Heart right ventricle (tissue), 16 donors: ENCODE data around the gene OCA2. TPM values are rescaled to one million over a fixed set of nuclear protein-coding genes. Genes with fewer than 3 reads are reported as not detected.

ENCODE experiments used
- ATAC-seq, 8 donors: fragments of 200-7000 bp; cut with Tn5 transposase; one replicate each; pipeline ENCODE4 v1.9.1; 2020; ENCODE audit warnings: mild to moderate bottlenecking in 8 of 8, moderate library complexity in 8 of 8, moderate number of reproducible peaks in 1 of 8
- DNase-seq, 2 donors: peaks; one replicate each; pipeline ENCODE4 v3.0.0-alpha.2; 2020
- H3K27ac ChIP-seq, 10 donors: fragments of 200-600 bp; sonication (generic) in 2 of 10; one replicate each; pipeline versions ENCODE4 v1.5.0 to v1.8.0; 2020 to 2022; ENCODE audit warnings: mild to moderate bottlenecking in 3 of 10
- H3K27me3 ChIP-seq, 7 donors: fragments of 200-600 bp; one replicate each; pipeline ENCODE4 v1.8.0; 2021 to 2022; ENCODE audit warnings: mild to moderate bottlenecking in 2 of 7
- H3K36me3 ChIP-seq, 9 donors: fragments of 200-600 bp; sonication (generic) in 1 of 9; one replicate each; pipeline versions ENCODE4 v1.5.0 to v1.8.0; 2020 to 2022; ENCODE audit warnings: mild to moderate bottlenecking in 2 of 9
- H3K4me1 ChIP-seq, 9 donors: fragments of 200-600 bp; sonication (generic) in 1 of 9; one replicate each; pipeline versions ENCODE4 v1.5.0 to v1.8.0; 2020 to 2022; ENCODE audit warnings: mild to moderate bottlenecking in 4 of 9
- H3K4me3 ChIP-seq, 10 donors: fragments of 200-600 bp; sonication (generic) in 2 of 10; one replicate each; pipeline versions ENCODE4 v1.5.0 to v1.8.0; 2020 to 2022; ENCODE audit warnings: mild to moderate bottlenecking in 7 of 10, moderate library complexity in 2 of 10
- H3K9me3 ChIP-seq, 11 donors: fragments of 200-600 bp in 10 of 11; sonication (generic) in 2 of 11; one replicate each; pipeline versions ENCODE4 v1.5.0 to v1.8.0; 2013 to 2022; ENCODE audit warnings: mild to moderate bottlenecking in 2 of 11, control low read depth in 1 of 11, moderate library complexity in 1 of 11
- CTCF ChIP-seq, 9 donors: fragments of 200-600 bp; sonication (generic) in 2 of 9; IDR thresholded peaks; one replicate each; pipeline versions ENCODE4 v1.5.0 to v1.8.0; 2021 to 2022; ENCODE audit warnings: antibody characterized with exemption in 9 of 9, mild to moderate bottlenecking in 5 of 9, moderate library complexity in 1 of 9
- WGBS, 2 donors: extraction: QIAGEN DNeasy Blood & Tissue Kit; methylation state at CpG; one replicate each; pipeline ENCODE4 v1.1.7; 2013; ENCODE audit warnings: inconsistent platforms in 1 of 2; 5-methylcytosine and 5-hydroxymethylcytosine counted together
- intact Hi-C, 10 donors: fragments of 100-400 bp; cut with DNase I; formaldehyde crosslinking; loops; one replicate each; pipeline versions ENCODE4 v1.11.1 to v1.14.2; 2022
- polyA plus RNA-seq, 2 donors: library from polyadenylated mRNA; stranded (reverse); fragments of 200-250 nt; gene quantifications; one replicate each; pipeline ENCODE4 v1.2.3, GENCODE V29; 2013
- total RNA-seq, 10 donors: library from RNA; stranded (reverse); fragmentation: NEBNext Ultra II Directional in 3 of 10; extraction: Animal tissue kit (Norgen Biotek cat#: 25700) in 3 of 10; gene quantifications; one replicate each; pipeline versions ENCODE4 v1.2.1 to v1.2.4, GENCODE V29; 2021 to 2023
- donor health status: Arrhythmogenic right ventricular cardiomyopathy.
- donor health status: ischemic (EF 13 %, LVEDD 7.1; RV severe dilation, severe dysfunction).
- donor health status: healthy with polysubstance abuse.
- donor health status: DM: no; HTN: yes; CAD: no.
- donor health status: DM: no; HTN: no; CAD: no.
- donor health status: ischemic (EF 25% LVEDD 6.9; RV normal size, moderate dysfunction).
- donor health status: ischemic (EF 25% LVEDD 5.7; RV mildly dilated, moderate dysfunction).
- donor health status: healthy.
- donor health status: DM: yes; HTN: yes; CAD: no.
- donor health status: Ischemic cardiomyopathy.
- donor health status: ischemic (EF 35%, LVEDD 5.7; RV mildly dilated, moderate dysfunction).
- donor health status: nonischemic (EF 11% LVEDD 7.7; RV severe dilation, severe dysfunction).
- donor health status: DM: yes; HTN: yes; CAD: no.
- donor health status: PGD.
- donor health status: ischemic (EF 29% LVEDD 5.4; RV normal size, mild dysfunction).
- donor health status: nonischemic (EF 23%, LVEDD 6.1; RV moderate dilation, normal function).

Gene OCA2
- total and polyA plus RNA-seq, 12 donors, result 0.04 to 0.32 (median 0.17) TPM; not detected in 6

GRCh38 chr15:27855137-27855536 lies 244.0 kb downstream of the OCA2 start:
- no peak for DNase-seq
- no peak for TF ChIP-seq CTCF (IDR thresholded peaks at IDR 0.05)
- Histone ChIP-seq H3K4me3 (no peak overlapping the region), H3K9me3 (peaks cover 0 to 28% (median 0%) of the 10 kb centered on the region in 11 donors), H3K27me3 (no peaks in the 10 kb centered on the region), H3K27ac (no peak overlapping the region), H3K36me3 (no peaks in the 10 kb centered on the region), H3K4me1 (no peaks in the 10 kb centered on the region)
- 91 to 95% methylated on average over 4 of the region's 4 CpGs for WGBS, 2 donors
- intact Hi-C loops, result no loop called here
- no peak for ATAC-seq

- intact Hi-C loops, result no loop called here
- ATAC-seq, result no peak
- H3K36me3 ChIP-seq, result no peaks in the 10 kb centered on the region
Observed at GRCh38 chr15:27854601-27855000, 244.5 kb downstream of the OCA2 start.

GRCh38 chr15:27853624-27854455 lies 245.3 kb downstream of the OCA2 start:
- no peaks in the 10 kb centered on the region for H3K36me3 ChIP-seq
- no peak for DNase-seq
- intact Hi-C loops, result no loop called here
- no peaks in the 10 kb centered on the region for H3K27me3 ChIP-seq
- TF ChIP-seq CTCF (IDR thresholded peaks at IDR 0.05), result no peak
- H3K27ac ChIP-seq, result no peak overlapping the region
- ATAC-seq, result no peak
- no peaks in the 10 kb centered on the region for H3K4me1 ChIP-seq
- 89 to 91% methylated on average over 15 of the region's 15 CpGs for WGBS, 2 donors
- peaks cover 0 to 33% (median 0%) of the 10 kb centered on the region in 11 donors for H3K9me3 ChIP-seq
- no peak overlapping the region for H3K4me3 ChIP-seq

More at GRCh38 chr15:27854601-27855000, 244.5 kb downstream of the OCA2 start:
- Histone ChIP-seq H3K9me3 (peaks cover 0 to 32% (median 0%) of the 10 kb centered on the region in 11 donors), H3K4me1 (no peaks in the 10 kb centered on the region), H3K27me3 (no peaks in the 10 kb centered on the region), H3K27ac (no peak overlapping the region), H3K4me3 (no peak overlapping the region)
- no peak for DNase-seq
- TF ChIP-seq CTCF (IDR thresholded peaks at IDR 0.05), result no peak
- 88 to 92% methylated on average over 10 of the region's 10 CpGs for WGBS, 2 donors

GRCh38 chr15:27851858-27852210 lies 247.3 kb downstream of the OCA2 start:
- WGBS, 2 donors, result 63 to 69% methylated on average over 4 of the region's 4 CpGs

More at GRCh38 chr15:27851858-27852210, 247.3 kb downstream of the OCA2 start:
- no peaks in the 10 kb centered on the region for H3K27me3 ChIP-seq
- H3K4me1 ChIP-seq, result no peaks in the 10 kb centered on the region
- H3K36me3 ChIP-seq, result no peaks in the 10 kb centered on the region
- no peak overlapping the region for H3K4me3 ChIP-seq
- H3K9me3 ChIP-seq, result peaks cover 0 to 35% (median 0%) of the 10 kb centered on the region in 11 donors
- H3K27ac ChIP-seq, result no peak overlapping the region
- intact Hi-C loops, result no loop called here
- no peak for TF ChIP-seq CTCF (IDR thresholded peaks at IDR 0.05)
- ATAC-seq, result no peak
- no peak for DNase-seq
